Stimulated activated effector memory CD8-positive, alpha-beta T cell treated with anti-CD3 and anti-CD28 coated beads, Interleukin-12 subunit alpha, Interleukin-12 subunit beta, amount 100 ng/mL, for 72 hours (primary cell): ENCODE results near the gene FAM193B.

Experiments used
- ATAC-seq: fragments of 150-1000 bp; cut with Tn5 transposase; 2 replicates; pipeline ENCODE4 v1.10.0; 2021
- DNase-seq, 2 donors: peaks; one replicate each; pipeline ENCODE4 v3.0.0; 2021 to 2022; ENCODE audit warnings: low spot score in 2 of 2
- H3K27ac Mint-ChIP-seq: one replicate; pipeline ENCODE4 v1.8.0; 2022; ENCODE audit warnings: mild to moderate bottlenecking, mixed read lengths
- H3K36me3 Mint-ChIP-seq: one replicate; pipeline ENCODE4 v1.8.0; 2022; ENCODE audit warnings: mild to moderate bottlenecking, mixed read lengths
- H3K4me1 Mint-ChIP-seq: one replicate; pipeline ENCODE4 v1.8.0; 2022; ENCODE audit warnings: mixed read lengths
- H3K4me3 Mint-ChIP-seq: one replicate; pipeline ENCODE4 v1.8.0; 2022; ENCODE audit warnings: mild to moderate bottlenecking, mixed read lengths
- H3K9me3 Mint-ChIP-seq: one replicate; pipeline ENCODE4 v1.8.0; 2022; ENCODE audit warnings: mixed read lengths

Gene FAM193B

DNA sequence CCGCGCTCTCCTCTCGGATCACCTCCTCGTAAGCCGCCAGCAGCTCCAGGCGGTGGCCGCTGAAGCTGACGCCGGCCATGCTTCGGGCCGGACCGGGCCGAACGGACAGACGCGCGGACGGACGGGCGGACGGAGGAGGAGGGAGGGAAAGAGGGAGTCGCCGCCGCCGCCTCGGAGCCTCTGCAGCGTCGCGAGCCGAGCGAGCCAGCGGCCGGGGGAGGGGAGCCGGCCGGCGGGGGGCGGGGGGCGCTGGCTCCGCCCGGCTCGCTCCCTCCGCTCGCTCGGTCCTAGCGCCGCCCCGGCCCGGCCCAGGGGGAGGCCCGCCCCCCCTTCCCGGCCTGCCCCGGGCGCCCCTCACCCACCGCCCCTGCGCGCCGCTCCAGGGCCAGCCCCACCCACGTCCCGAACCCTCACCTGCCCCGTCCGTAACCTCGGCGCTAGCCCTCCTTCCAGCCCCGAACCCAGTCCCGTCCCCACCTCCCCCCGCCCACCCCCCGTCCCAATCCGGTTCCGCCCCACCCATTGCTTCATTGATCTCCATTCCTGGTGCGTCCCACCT is 80.8 kb downstream of the FAM193B start, which contains the start of gene DBN1:
Gene DBN1 (minus strand): TSS at position 192 of the 559 bp plus-strand sequence. CDS start 113 bp downstream, at position 79.
- Mint-ChIP-seq H3K4me3 (peak within 1 kb of the TSS; percentile 79), H3K4me1 (peaks cover 75% of the 10 kb centered on the region), H3K27ac (peak within 1 kb of the TSS; percentile 93), H3K9me3 (no peaks in the 10 kb centered on the region), H3K36me3 (peaks cover 13% of the 10 kb centered on the region)
- peak; percentile 22 for ATAC-seq
- no peak for DNase-seq

GRCh38 chr5:177472460-177473442 is 81.6 kb downstream of the FAM193B start:
- Mint-ChIP-seq H3K9me3 (no peaks in the 10 kb centered on the region), H3K36me3 (peaks cover 17% of the 10 kb centered on the region), H3K4me1 (peaks cover 73% of the 10 kb centered on the region), H3K4me3 (peak overlapping the region; percentile 79), H3K27ac (peak overlapping the region; percentile 86)
- DNase-seq (peak; percentile 63 to 86), ATAC-seq (peak; percentile 81)

- Mint-ChIP-seq H3K4me1 (peaks cover 77% of the 10 kb centered on the region), H3K9me3 (no peaks in the 10 kb centered on the region), H3K27ac (peak overlapping the region; percentile 86), H3K36me3 (peaks cover 26% of the 10 kb centered on the region), H3K4me3 (peak overlapping the region; percentile 79)
- peak in 1 of 2 donors; percentile 71 for DNase-seq
- peak; percentile 81 for ATAC-seq
These were observed 82.6 kb downstream of the FAM193B start for GRCh38 chr5:177471610-177472356.

GRCh38 chr5:177470759-177471536 is 83.4 kb downstream of the FAM193B start:
- Mint-ChIP-seq H3K4me1 (peaks cover 71% of the 10 kb centered on the region), H3K36me3 (peaks cover 32% of the 10 kb centered on the region), H3K4me3 (peak overlapping the region; percentile 79), H3K9me3 (no peaks in the 10 kb centered on the region), H3K27ac (peak overlapping the region; percentile 89)
- no peak for DNase-seq
- no peak for ATAC-seq
